GM23338 (cell line): ENCODE data around the gene TTC39A. TPM values are rescaled to one million over a fixed set of nuclear protein-coding genes. Genes with fewer than 3 reads are reported as not detected.

ENCODE experiments used
- ATAC-seq: fragments of 200-7000 bp; cut with Tn5 transposase; 3 replicates; pipeline ENCODE4 v1.9.1; 2020
- DNase-seq: peaks from one replicate; pipeline ENCODE4 v3.0.0-alpha.2; 2015; ENCODE audit warnings: low spot score
- H2AFZ ChIP-seq: fragments of 200-600 bp; sonication (generic); 2 replicates; pipeline ENCODE4 v1.8.0; 2016; ENCODE audit warnings: antibody characterized with exemption, mild to moderate bottlenecking, moderate library complexity
- H3F3A ChIP-seq: fragments of 200-600 bp; sonication (generic); replicated peaks from 2 replicates; pipeline ENCODE4 v1.8.0; 2017; ENCODE audit warnings: antibody characterized with exemption, mixed run types, low read depth
- H3K27ac ChIP-seq: fragments of 200-600 bp; sonication (generic); 2 replicates; pipeline ENCODE4 v1.6.1; 2016; ENCODE audit warnings: low read depth
- H3K27me3 ChIP-seq: fragments of 200-600 bp; sonication (generic); 2 replicates; pipeline ENCODE4 v1.8.0; 2016; ENCODE audit warnings: mild to moderate bottlenecking, mixed run types, moderate library complexity; ENCODE audit not compliant: insufficient read depth
- H3K36me3 ChIP-seq: fragments of 200-600 bp; sonication (generic); 2 replicates; pipeline ENCODE4 v1.8.0; 2016; ENCODE audit warnings: mild to moderate bottlenecking; ENCODE audit not compliant: insufficient read depth
- H3K4me1 ChIP-seq: fragments of 200-600 bp; sonication (generic); 2 replicates; pipeline ENCODE4 v1.8.0; 2016; ENCODE audit warnings: mild to moderate bottlenecking, moderate library complexity; ENCODE audit not compliant: insufficient read depth
- H3K4me2 ChIP-seq: fragments of 200-600 bp; sonication (generic); 2 replicates; pipeline ENCODE4 v1.7.1; 2017; ENCODE audit warnings: mixed run types
- H3K4me3 ChIP-seq: fragments of 200-600 bp; sonication (generic); 2 replicates; pipeline ENCODE4 v1.6.1; 2016; ENCODE audit warnings: mixed run types
- H3K79me2 ChIP-seq: fragments of 200-600 bp; sonication (generic); replicated peaks from 2 replicates; pipeline ENCODE4 v1.8.0; 2017; ENCODE audit warnings: mild to moderate bottlenecking; ENCODE audit not compliant: insufficient read depth
- H3K9me2 ChIP-seq: fragments of 200-600 bp; sonication (generic); 2 replicates; pipeline ENCODE4 v1.8.0; 2017; ENCODE audit not compliant: insufficient read depth
- H4K20me1 ChIP-seq: fragments of 200-600 bp; sonication (generic); replicated peaks from 2 replicates; pipeline ENCODE4 v1.8.0; 2017; ENCODE audit warnings: mild to moderate bottlenecking; ENCODE audit not compliant: insufficient read depth
- H3K27ac Mint-ChIP-seq: 2 replicates; pipeline ENCODE4 v1.8.0; 2020; ENCODE audit warnings: inconsistent platforms, mild to moderate bottlenecking, moderate library complexity, mixed read lengths
- H3K27me3 Mint-ChIP-seq: 3 replicates; pipeline ENCODE4 v1.8.0; 2022; ENCODE audit warnings: low read depth, mild to moderate bottlenecking, moderate library complexity, mixed read lengths, inconsistent platforms; ENCODE audit not compliant: insufficient read depth, poor library complexity
- H3K36me3 Mint-ChIP-seq: 3 replicates; pipeline ENCODE4 v1.8.0; 2021; ENCODE audit warnings: low read depth, mild to moderate bottlenecking, inconsistent platforms, moderate library complexity, mixed read lengths
- H3K4me1 Mint-ChIP-seq: 3 replicates; pipeline ENCODE4 v1.8.0; 2020; ENCODE audit warnings: mild to moderate bottlenecking, inconsistent platforms, mixed read lengths
- H3K4me3 Mint-ChIP-seq: 3 replicates; pipeline ENCODE4 v1.8.0; 2021; ENCODE audit warnings: moderate library complexity, mild to moderate bottlenecking, inconsistent platforms, mixed read lengths
- H3K9me3 Mint-ChIP-seq: 3 replicates; pipeline ENCODE4 v1.8.0; 2020; ENCODE audit warnings: moderate library complexity, mild to moderate bottlenecking, inconsistent platforms, mixed read lengths
- CREB1 ChIP-seq: fragments of 250-450 bp; sonication (Bioruptor Pico); IDR thresholded peaks from 2 replicates; pipeline ENCODE4 v1.5.0; 2020; ENCODE audit warnings: low read depth, mild to moderate bottlenecking, moderate library complexity
- CTCF ChIP-seq, 2 experiments: fragments of 200-600 bp in 1 of 2; sonication (generic) in 1 of 2; conservative IDR thresholded peaks; 2 replicates each; pipeline versions ENCODE4 v1.5.1 to v1.6.1; 2016 to 2017; ENCODE audit warnings: antibody characterized with exemption in 2 of 2, low read depth in 2 of 2, mild to moderate bottlenecking in 2 of 2, moderate library complexity in 1 of 2
- EZH2 ChIP-seq: fragments of 200-600 bp; sonication (generic); IDR thresholded peaks from one replicate; pipeline ENCODE4 v1.8.0; 2017; ENCODE audit warnings: antibody characterized with exemption, mild to moderate bottlenecking, low read depth; ENCODE audit not compliant: unreplicated experiment
- EZH2phosphoT487 ChIP-seq: fragments of 200-600 bp; sonication (generic); IDR thresholded peaks from one replicate; pipeline ENCODE4 v1.8.1; 2018; ENCODE audit warnings: antibody characterized with exemption; ENCODE audit not compliant: unreplicated experiment
- JUNB ChIP-seq: IDR thresholded peaks from one replicate; pipeline ENCODE4 v1.6.1; 2016; ENCODE audit warnings: antibody characterized with exemption; ENCODE audit not compliant: unreplicated experiment
- NANOG ChIP-seq: IDR thresholded peaks from 2 replicates; pipeline ENCODE4 v1.6.1; 2016; ENCODE audit warnings: antibody characterized with exemption, borderline replicate concordance
- POLR2AphosphoS5 ChIP-seq: IDR thresholded peaks from 2 replicates; pipeline ENCODE4 v1.6.1; 2016; ENCODE audit warnings: antibody characterized with exemption, low read depth
- REST ChIP-seq: IDR thresholded peaks from one replicate; pipeline ENCODE4 v1.6.1; 2018; ENCODE audit warnings: antibody characterized with exemption; ENCODE audit not compliant: unreplicated experiment
- STAT1 ChIP-seq: IDR thresholded peaks from one replicate; pipeline ENCODE4 v1.6.1; 2016; ENCODE audit warnings: antibody characterized with exemption; ENCODE audit not compliant: unreplicated experiment
- ZNF114 ChIP-seq: fragments of 250-450 bp; sonication (Bioruptor Pico); IDR thresholded peaks from 2 replicates; pipeline ENCODE4 v1.5.0; 2020; ENCODE audit warnings: mild to moderate bottlenecking, moderate library complexity
- ZNF331 ChIP-seq: fragments of 250-450 bp; sonication (Bioruptor Pico); IDR thresholded peaks from 2 replicates; pipeline ENCODE4 v1.5.0; 2020; ENCODE audit warnings: low read depth, mild to moderate bottlenecking, moderate library complexity
- ZNF462 ChIP-seq: fragments of 250-450 bp; sonication (Bioruptor Pico); IDR thresholded peaks from 2 replicates; pipeline ENCODE4 v1.5.0; 2020; ENCODE audit warnings: mild to moderate bottlenecking, moderate library complexity
- polyA plus RNA-seq: library from polyadenylated mRNA; unstranded; fragments of >200 nt; fragmentation: Nextera tagmentation; extraction: Ambion mirVana; gene quantifications from 2 replicates; pipeline ENCODE4 v1.2.1, GENCODE V29; 2016
- total RNA-seq: library from RNA; depleted of rRNA; stranded (reverse); fragments of >200 nt; shearing (Covaris generic); gene quantifications from 2 replicates; pipeline ENCODE4 v1.2.3, GENCODE V29; 2014

The TTC39A gene
- total and polyA plus RNA-seq, 2 experiments from 2014 or later: 2.3 to 7.1 TPM

GRCh38 chr1:51327386-51327785 is 3.0 kb downstream of the TTC39A start:
- Histone ChIP-seq H3K4me2 (no peak overlapping the region), H3F3A (no peaks in the 10 kb centered on the region), H3K4me1 (peaks cover 24% of the 10 kb centered on the region; the same call in 1 of the 2 replicates), H3K4me3 (no peak overlapping the region), H2AFZ (no peak overlapping the region), H4K20me1 (no peaks in the 10 kb centered on the region), H3K36me3 (no peaks in the 10 kb centered on the region), H3K27ac (no peak overlapping the region), H3K27me3 (peaks cover 24% of the 10 kb centered on the region), H3K79me2 (no peaks in the 10 kb centered on the region), H3K9me2 (no peaks in the 10 kb centered on the region)
- Mint-ChIP-seq H3K9me3 (no peaks in the 10 kb centered on the region), H3K4me1 (peaks cover 22% of the 10 kb centered on the region), H3K27me3 (peaks cover 15% of the 10 kb centered on the region), H3K4me3 (no peak overlapping the region), H3K27ac (no peak overlapping the region), H3K36me3 (no peaks in the 10 kb centered on the region; the same call in 2 of the 3 replicates)
- TF ChIP-seq ZNF331 (CRISPR knock-in tag) (no peak), ZNF462 (no peak), JUNB (no peak), ZNF114 (CRISPR knock-in tag) (no peak), EZH2 (no peak), POLR2AphosphoS5 (no peak), REST (no peak), STAT1 (no peak), CREB1 (CRISPR knock-in tag) (no peak), EZH2phosphoT487 (no peak), CTCF (conservative IDR thresholded peaks at IDR 0.05; ENCODE audit: low read depth in 2 of 2) (no peak), NANOG (no peak)
- DNase-seq (no peak), ATAC-seq (no peak)
